Trophoblast cell (in vitro differentiated cells and primary cell): ENCODE data around the gene CEACAM16.
"Not testable (repeated sequence)": the region's sequence is repeated elsewhere in the genome, so short reads cannot be mapped to it uniquely, and the experiment has no call there.

Experiments used
- DNase-seq, 2 donors: peaks; one replicate each; pipeline ENCODE4 v3.0.0-alpha.2; 2016
- H2AFZ ChIP-seq: 2 replicates; pipeline ENCODE4 v1.6.1; 2013; ENCODE audit warnings: low read length, moderate library complexity, mild to moderate bottlenecking; ENCODE audit not compliant: insufficient read depth, poor library complexity
- H2AK5ac ChIP-seq: 2 replicates; pipeline ENCODE4 v1.6.1; 2013; ENCODE audit warnings: mild to moderate bottlenecking, low read length
- H2BK120ac ChIP-seq: 2 replicates; pipeline ENCODE4 v1.6.1; 2013; ENCODE audit warnings: low read length, mild to moderate bottlenecking, moderate library complexity; ENCODE audit not compliant: insufficient read depth, poor library complexity
- H2BK12ac ChIP-seq: 2 replicates; pipeline ENCODE4 v1.6.1; 2013; ENCODE audit warnings: mild to moderate bottlenecking, low read length, moderate library complexity
- H2BK5ac ChIP-seq: 2 replicates; pipeline ENCODE4 v1.6.1; 2013; ENCODE audit warnings: low read length, low read depth, moderate library complexity, mild to moderate bottlenecking; ENCODE audit not compliant: poor library complexity
- H3K14ac ChIP-seq: 2 replicates; pipeline ENCODE4 v1.6.1; 2013; ENCODE audit warnings: mild to moderate bottlenecking, low read length
- H3K18ac ChIP-seq: 2 replicates; pipeline ENCODE4 v1.6.1; 2013; ENCODE audit warnings: mild to moderate bottlenecking, low read length
- H3K23ac ChIP-seq: 2 replicates; pipeline ENCODE4 v1.6.1; 2013; ENCODE audit warnings: low read length
- H3K27ac ChIP-seq: 2 replicates; pipeline ENCODE4 v1.5.1; 2013; ENCODE audit warnings: low read depth, mild to moderate bottlenecking, inconsistent platforms, low read length, moderate library complexity
- H3K27me3 ChIP-seq: 2 replicates; pipeline ENCODE4 v1.6.1; 2013; ENCODE audit warnings: inconsistent platforms, mild to moderate bottlenecking, low read length, moderate library complexity; ENCODE audit not compliant: insufficient read depth
- H3K36me3 ChIP-seq, 2 experiments: 1 replicate in 1 of 2; 2 replicates in 1 of 2; pipeline ENCODE4 v1.6.1; 2013; ENCODE audit warnings: low read length in 2 of 2, mild to moderate bottlenecking in 2 of 2, moderate library complexity in 1 of 2; ENCODE audit not compliant: insufficient read depth in 2 of 2, control insufficient read depth in 1 of 2
- H3K4ac ChIP-seq: 2 replicates; pipeline ENCODE4 v1.6.1; 2013; ENCODE audit warnings: low read depth, mild to moderate bottlenecking, low read length, moderate library complexity
- H3K4me1 ChIP-seq, 2 experiments: 1 replicate in 1 of 2; 2 replicates in 1 of 2; pipeline ENCODE4 v1.6.1; 2013; ENCODE audit warnings: low read length in 2 of 2, mild to moderate bottlenecking in 2 of 2, moderate library complexity in 1 of 2; ENCODE audit not compliant: insufficient read depth in 2 of 2, control insufficient read depth in 1 of 2
- H3K4me2 ChIP-seq: 2 replicates; pipeline ENCODE4 v1.6.1; 2013; ENCODE audit warnings: inconsistent platforms, mild to moderate bottlenecking, low read length, moderate library complexity
- H3K4me3 ChIP-seq: 2 replicates; pipeline ENCODE4 v1.5.1; 2013; ENCODE audit warnings: mild to moderate bottlenecking, low read depth, low read length, inconsistent platforms
- H3K79me1 ChIP-seq: one replicate; pipeline ENCODE4 v1.6.1; 2013; ENCODE audit warnings: low read length
- H3K79me2 ChIP-seq: 2 replicates; pipeline ENCODE4 v1.6.1; 2013; ENCODE audit warnings: low read length, mild to moderate bottlenecking; ENCODE audit not compliant: control insufficient read depth, insufficient read depth, poor library complexity
- H3K9ac ChIP-seq: 2 replicates; pipeline ENCODE4 v1.6.1; 2013; ENCODE audit warnings: mild to moderate bottlenecking, low read length
- H3K9me3 ChIP-seq: 2 replicates; pipeline ENCODE4 v1.6.1; 2013; ENCODE audit warnings: low read depth, mild to moderate bottlenecking, control low read depth, inconsistent platforms, low read length; ENCODE audit not compliant: insufficient read depth
- H4K12ac ChIP-seq: 2 replicates; pipeline ENCODE4 v1.6.1; 2013; ENCODE audit warnings: low read depth, mild to moderate bottlenecking, low read length, moderate library complexity
- H4K8ac ChIP-seq: 2 replicates; pipeline ENCODE4 v1.6.1; 2013; ENCODE audit warnings: low read depth, mild to moderate bottlenecking, low read length, moderate library complexity
- H4K91ac ChIP-seq: one replicate; pipeline ENCODE4 v1.6.1; 2013; ENCODE audit warnings: low read depth, mild to moderate bottlenecking, low read length, moderate library complexity
- WGBS: extraction: QIAGEN DNeasy Blood & Tissue Kit; methylation state at CpG from one replicate; pipeline ENCODE4 v1.1.7; 2013; ENCODE audit warnings: missing lambda C conversion rate; ENCODE audit not compliant: insufficient read length, insufficient coverage; ENCODE audit errors: extremely low coverage; 5-methylcytosine and 5-hydroxymethylcytosine counted together

The CEACAM16 gene

DNA sequence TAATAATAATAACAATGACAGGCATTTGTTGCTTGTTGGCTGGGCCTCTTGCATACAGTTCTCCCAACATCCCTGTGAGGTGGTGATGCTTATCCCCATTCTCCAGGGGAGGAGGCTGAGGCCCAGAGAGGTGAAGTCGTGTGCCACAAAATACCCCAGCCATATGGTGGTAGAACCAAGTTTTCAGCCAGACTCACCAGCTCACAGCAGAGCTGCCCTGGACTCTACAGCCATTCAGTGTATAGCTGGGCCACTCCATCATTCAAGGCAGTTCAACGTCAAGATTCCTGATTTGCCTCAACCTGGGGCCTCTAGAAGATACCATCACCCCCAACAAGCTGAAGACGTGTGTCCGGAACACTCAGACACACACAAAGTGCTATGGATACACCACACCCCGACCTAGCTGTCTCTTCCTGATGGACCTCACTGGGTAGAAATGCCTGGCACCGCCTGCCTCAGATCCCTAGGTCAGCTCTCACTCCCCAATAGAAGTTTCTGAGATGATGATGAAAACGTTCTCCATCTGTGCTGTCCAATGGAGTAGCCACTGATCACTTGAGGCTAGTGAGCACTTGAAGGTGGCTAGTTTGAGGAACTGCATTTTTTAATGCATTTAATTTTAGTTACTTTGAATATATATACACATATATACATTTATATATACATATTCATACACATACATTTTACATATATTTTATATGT lies 31.9 kb upstream of the CEACAM16 start:
- Histone ChIP-seq H3K79me1 (no peaks in the 10 kb centered on the region), H3K36me3 (peaks cover 12 to 15% of the 10 kb centered on the region in 2 experiments), H3K4me2 (no peak overlapping the region), H2BK120ac (no peak overlapping the region), H4K8ac (no peak overlapping the region), H4K12ac (no peak overlapping the region), H3K4me3 (no peak overlapping the region), H2AFZ (no peak overlapping the region), H2BK5ac (no peak overlapping the region), H3K18ac (no peak overlapping the region), H2BK12ac (no peak overlapping the region), H2AK5ac (no peak overlapping the region), H3K79me2 (no peaks in the 10 kb centered on the region), H3K4ac (no peak overlapping the region), H3K4me1 (peaks cover 6 to 10% of the 10 kb centered on the region in 2 experiments), H3K27me3 (no peaks in the 10 kb centered on the region), H3K9me3 (peaks cover 2% of the 10 kb centered on the region), H4K91ac (no peak overlapping the region), H3K23ac (no peak overlapping the region), H3K27ac (no peak overlapping the region), H3K9ac (no peak overlapping the region), H3K14ac (no peak overlapping the region)
- WGBS, result no CpG with 5 or more reads among the region's 7 CpGs
- no peak for DNase-seq

DNA sequence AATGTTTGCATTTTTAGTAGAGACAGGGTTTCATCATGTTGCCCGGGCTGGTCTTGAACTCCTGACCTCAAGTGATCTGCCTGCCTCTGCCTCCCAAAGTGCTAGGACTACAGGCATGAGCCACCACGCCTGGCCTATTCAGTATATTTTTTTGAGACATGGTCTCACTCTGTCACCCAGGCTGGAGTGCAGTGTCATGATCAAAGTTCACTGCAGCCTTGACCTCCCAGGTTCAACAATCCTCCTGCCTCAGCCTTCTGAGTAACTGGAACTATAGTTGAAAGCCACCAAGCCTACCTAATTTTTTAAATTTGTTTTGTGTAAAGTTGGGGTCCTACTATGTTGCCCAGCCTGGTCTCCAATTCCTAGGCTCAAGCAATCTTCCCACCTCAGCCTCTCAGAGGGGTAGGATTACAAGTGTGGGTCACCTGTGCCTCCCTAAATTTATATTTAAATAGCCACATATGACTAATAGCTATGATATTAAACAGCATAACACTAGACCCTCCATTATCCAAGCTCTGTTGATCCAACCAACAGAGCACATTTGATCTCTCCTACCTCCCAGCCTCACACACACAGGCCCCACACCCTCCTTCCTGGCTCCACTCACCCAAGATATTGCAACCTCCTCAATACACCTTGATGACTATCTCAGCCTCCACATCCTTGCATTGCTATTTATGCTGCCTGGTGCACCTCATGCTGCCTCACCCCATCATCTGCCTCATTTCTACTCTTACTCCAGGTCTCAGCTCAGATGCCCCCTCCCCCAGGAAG lies 29.8 kb upstream of the CEACAM16 start:
- Histone ChIP-seq H3K4me1 (peaks cover 6 to 10% of the 10 kb centered on the region in 2 experiments), H2BK12ac (no peak overlapping the region), H2AFZ (no peak overlapping the region), H3K4ac (no peak overlapping the region), H2BK5ac (no peak overlapping the region), H3K18ac (no peak overlapping the region), H4K8ac (no peak overlapping the region), H4K12ac (no peak overlapping the region), H3K27ac (no peak overlapping the region), H4K91ac (no peak overlapping the region), H3K4me3 (no peak overlapping the region), H3K9ac (no peak overlapping the region), H3K9me3 (no peaks in the 10 kb centered on the region), H3K27me3 (no peaks in the 10 kb centered on the region), H3K36me3 (no peaks in the 10 kb centered on the region), H3K23ac (no peak overlapping the region), H3K4me2 (no peak overlapping the region), H3K79me1 (no peaks in the 10 kb centered on the region), H2AK5ac (no peak overlapping the region), H3K14ac (no peak overlapping the region), H2BK120ac (no peak overlapping the region), H3K79me2 (no peaks in the 10 kb centered on the region)
- WGBS, result no CpG with 5 or more reads among the region's 2 CpGs
- no peak for DNase-seq

DNA sequence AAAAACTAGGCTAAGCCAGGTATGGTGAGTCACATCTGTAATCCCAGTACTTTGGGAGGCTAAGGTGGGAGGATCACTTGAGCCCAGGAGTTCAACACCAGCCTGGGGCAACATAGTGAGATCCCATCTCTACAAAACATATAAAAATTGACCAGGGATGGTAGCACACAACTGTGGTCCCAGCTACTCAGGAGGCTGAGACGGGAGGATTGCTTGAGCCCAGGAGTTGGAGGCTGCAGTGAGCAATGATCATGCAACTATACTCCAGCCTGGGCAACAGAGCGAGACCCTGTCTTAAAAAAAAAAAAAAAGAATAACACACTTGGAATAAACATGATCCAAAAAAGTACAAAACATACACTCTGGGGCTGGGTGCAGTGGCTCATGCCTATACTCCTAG lies 28.9 kb upstream of the CEACAM16 start:
- not testable (repeated sequence) for H3K79me2 ChIP-seq, H3K79me1 ChIP-seq, H2AFZ ChIP-seq, H3K23ac ChIP-seq, H3K4me3 ChIP-seq, H3K14ac ChIP-seq, H2BK120ac ChIP-seq, H3K4me2 ChIP-seq, H3K9ac ChIP-seq, H2BK5ac ChIP-seq, H3K4ac ChIP-seq, H4K8ac ChIP-seq, H2BK12ac ChIP-seq, H3K27ac ChIP-seq, H3K9me3 ChIP-seq, DNase-seq, H4K12ac ChIP-seq, H3K36me3 ChIP-seq, H3K27me3 ChIP-seq, H3K18ac ChIP-seq, H2AK5ac ChIP-seq, H4K91ac ChIP-seq
- peaks cover 6 to 10% of the 10 kb centered on the region in 2 experiments for H3K4me1 ChIP-seq
- WGBS, result no CpG with 5 or more reads among the region's 2 CpGs

DNA sequence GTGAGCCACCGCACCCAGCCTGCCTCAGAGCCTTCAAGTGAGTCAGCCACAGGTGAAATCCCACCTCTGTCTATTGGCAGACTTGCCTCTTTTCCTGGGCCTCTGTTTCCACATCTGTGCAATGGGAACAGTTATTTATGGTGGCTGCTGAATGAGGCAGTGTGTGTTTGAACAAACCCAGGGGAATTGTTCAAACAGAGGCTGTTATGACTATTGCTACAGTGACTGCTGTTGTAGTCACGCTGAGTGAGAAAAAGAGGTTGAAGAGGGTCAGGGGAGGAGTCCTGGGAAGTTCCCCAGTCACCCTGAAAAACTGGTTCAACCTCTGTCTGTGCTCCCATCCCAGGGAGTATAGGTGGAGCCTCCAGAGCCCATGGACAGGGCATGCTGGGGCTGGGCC lies 27.6 kb upstream of the CEACAM16 start, which contains the start of gene CEACAM19:
CEACAM19 (plus strand) TSS at position 83 of the 400 bp plus-strand sequence. CDS start 450 bp downstream, outside the sequence.
- no peaks in the 10 kb centered on the region for H3K9me3 ChIP-seq
- H3K23ac ChIP-seq, result no peak within 1 kb of the TSS
- no peaks in the 10 kb centered on the region for H3K27me3 ChIP-seq
- H4K12ac ChIP-seq, result no peak within 1 kb of the TSS
- no CpG with 5 or more reads among the region's 2 CpGs for WGBS
- H3K79me1 ChIP-seq, result no peaks in the 10 kb centered on the region
- no peak within 1 kb of the TSS for H3K18ac ChIP-seq
- H2BK5ac ChIP-seq, result no peak within 1 kb of the TSS
- no peak within 1 kb of the TSS for H3K4ac ChIP-seq
- no peaks in the 10 kb centered on the region for H3K79me2 ChIP-seq
- DNase-seq, result peak in 1 of 2 donors; percentile 62
- no peak within 1 kb of the TSS for H3K27ac ChIP-seq
- no peak within 1 kb of the TSS for H3K4me3 ChIP-seq
- no peak within 1 kb of the TSS for H3K14ac ChIP-seq
- peaks cover 8 to 10% of the 10 kb centered on the region in 2 experiments for H3K4me1 ChIP-seq
- H2AFZ ChIP-seq, result no peak within 1 kb of the TSS
- H3K4me2 ChIP-seq, result no peak within 1 kb of the TSS
- no peak within 1 kb of the TSS for H2AK5ac ChIP-seq
- H2BK120ac ChIP-seq, result no peak within 1 kb of the TSS
- no peaks in the 10 kb centered on the region for H3K36me3 ChIP-seq
- no peak within 1 kb of the TSS for H4K91ac ChIP-seq
- no peak within 1 kb of the TSS for H3K9ac ChIP-seq
- H2BK12ac ChIP-seq, result no peak within 1 kb of the TSS
- H4K8ac ChIP-seq, result no peak within 1 kb of the TSS
